Stimulated activated CD4-positive, alpha-beta T cell treated with anti-CD3 and anti-CD28 coated beads, TNF-alpha, amount 100 ng/mL, for 1 hour (primary cell): ENCODE data around the gene DMPK.

Source experiments
- DNase-seq, 3 donors: peaks; one replicate each; pipeline ENCODE4 v3.0.0-alpha.2; 2020; ENCODE audit warnings: low read depth in 3 of 3, low spot score in 1 of 3

Gene DMPK

DNA sequence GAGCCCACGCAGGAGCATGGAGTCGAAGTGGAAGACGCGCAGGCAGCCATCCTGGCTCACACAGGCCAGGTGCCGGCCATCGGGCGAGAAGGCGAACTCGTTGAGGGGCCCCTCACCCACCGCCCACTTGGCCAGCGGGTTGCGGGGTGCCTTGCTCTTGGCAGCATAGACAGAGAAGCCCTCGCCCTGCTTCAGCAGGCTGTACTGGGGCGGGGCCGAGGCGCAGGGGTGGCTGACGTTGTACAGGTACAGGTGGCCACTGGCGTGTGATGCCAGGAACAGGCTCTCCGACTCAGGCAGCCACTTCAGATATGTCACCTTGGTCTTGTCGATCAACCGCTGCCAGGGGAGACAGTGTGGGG lies 4.2 kb upstream of the DMPK start:
- DNase-seq, result no peak

GRCh38 chr19:45785781-45786532 lies 3.7 kb upstream of the DMPK start:
- DNase-seq, result no peak

GRCh38 chr19:45785097-45785496 lies 2.8 kb upstream of the DMPK start:
- no peak for DNase-seq

DNA sequence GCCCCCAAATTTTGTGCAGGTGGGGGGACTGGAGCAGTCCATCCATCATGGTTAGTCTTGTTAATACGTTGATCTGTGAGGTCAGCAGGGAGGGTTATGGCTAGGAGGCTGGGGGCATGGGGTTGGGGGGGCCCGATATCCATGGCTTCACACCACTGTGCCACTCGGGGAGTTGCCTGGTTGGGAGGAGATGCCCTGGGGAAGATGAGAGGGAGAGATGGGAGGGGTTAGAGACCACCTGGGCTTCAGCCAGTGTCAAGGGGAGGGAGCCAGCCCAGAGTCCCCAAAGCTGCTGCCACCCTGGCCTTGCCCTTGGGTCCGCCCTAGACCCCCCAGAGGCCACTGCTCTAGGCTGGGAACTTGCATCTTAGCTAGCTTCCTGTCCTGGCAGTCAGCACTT lies 1.8 kb upstream of the DMPK start:
- DNase-seq, result no peak

GRCh38 chr19:45782820-45783785 lies 813 bp upstream of the DMPK start:
- no peak for DNase-seq

DNA sequence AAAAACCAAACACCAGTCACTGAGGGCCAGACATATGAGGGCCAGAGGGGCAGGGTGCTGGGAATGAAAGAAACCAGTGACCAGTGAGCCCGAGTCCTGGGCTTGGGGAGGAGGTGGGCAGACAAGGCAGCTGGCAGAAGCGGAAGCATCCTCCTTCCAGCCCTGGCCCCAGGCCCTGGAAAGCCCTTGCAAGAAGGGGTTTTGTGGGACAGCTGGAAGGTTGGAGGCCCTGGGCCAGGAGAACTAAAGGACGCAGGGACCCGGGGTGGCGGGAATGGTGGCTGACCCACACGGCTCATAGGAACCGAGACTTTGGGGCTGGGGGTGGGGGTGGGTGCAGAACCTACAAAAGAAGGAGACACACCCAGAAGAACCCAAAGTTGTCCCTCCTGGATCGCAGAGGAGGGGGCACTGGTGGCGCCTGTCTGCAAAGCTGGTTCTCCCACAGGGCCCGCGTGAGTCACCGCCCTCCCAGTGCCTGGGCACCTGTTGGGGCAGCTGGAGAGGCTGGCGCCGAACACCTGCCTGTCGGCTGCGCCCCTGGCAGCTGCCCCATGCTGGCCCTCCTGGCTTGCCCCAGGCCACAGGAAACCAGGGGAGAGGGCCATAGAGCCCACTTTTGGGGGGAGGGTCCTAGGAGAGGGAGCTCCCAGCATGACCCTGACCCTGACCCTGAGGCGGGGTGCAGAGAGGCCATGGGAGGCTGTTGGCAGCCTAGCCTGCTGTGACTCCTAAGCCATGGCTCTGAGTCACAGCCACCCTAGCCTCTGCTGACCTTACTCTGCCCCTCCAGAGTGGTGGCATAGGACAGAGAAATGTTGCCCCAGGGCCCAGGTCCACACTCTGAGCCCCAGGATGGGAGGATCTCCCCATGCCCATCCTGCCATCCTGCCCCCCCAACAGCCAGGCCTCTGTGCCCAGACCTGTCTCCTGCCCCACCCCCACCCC lies 802 bp downstream of the DMPK start:
- no peak for DNase-seq

DNA sequence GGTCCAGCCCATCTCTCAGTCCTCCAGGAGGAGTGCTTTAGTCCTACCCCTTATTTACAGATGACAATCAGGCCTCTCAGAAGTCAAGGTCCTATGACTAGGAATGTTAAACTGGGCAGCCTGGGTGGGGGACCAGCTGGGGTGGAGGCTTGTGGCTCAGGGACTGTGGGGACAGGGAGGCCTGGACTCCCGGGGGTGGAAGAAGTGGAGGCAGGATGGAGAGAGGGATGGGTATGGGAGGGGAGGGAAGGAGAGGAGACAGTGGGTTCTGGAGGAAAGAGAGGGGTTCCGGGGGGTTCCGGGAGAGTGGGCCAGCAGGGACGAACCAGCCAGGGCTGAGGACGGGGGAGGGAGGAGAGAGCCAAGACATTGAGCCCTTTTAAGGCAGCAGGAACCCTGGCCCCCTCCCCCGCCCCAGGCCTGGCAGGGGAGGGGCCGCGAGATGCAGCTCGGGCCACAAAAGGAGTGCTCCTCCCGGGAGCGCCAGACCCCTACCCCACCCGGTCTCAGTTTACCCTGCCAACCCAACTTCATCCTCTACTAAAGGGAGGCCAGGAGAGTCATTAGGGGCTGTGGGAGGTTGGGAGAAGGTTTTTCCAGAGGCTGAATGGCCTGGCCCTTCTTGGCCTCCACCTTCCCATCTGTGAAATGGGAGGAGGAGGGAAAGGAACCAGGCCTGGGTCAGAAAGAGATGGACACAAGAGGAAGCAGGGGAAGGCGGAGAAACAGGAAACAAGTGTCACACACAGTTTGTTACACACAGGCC lies 1.7 kb downstream of the DMPK start:
- no peak for DNase-seq

- DNase-seq, result no peak
Observed at GRCh38 chr19:45780146-45780447, 2.2 kb downstream of the DMPK start.

DNA sequence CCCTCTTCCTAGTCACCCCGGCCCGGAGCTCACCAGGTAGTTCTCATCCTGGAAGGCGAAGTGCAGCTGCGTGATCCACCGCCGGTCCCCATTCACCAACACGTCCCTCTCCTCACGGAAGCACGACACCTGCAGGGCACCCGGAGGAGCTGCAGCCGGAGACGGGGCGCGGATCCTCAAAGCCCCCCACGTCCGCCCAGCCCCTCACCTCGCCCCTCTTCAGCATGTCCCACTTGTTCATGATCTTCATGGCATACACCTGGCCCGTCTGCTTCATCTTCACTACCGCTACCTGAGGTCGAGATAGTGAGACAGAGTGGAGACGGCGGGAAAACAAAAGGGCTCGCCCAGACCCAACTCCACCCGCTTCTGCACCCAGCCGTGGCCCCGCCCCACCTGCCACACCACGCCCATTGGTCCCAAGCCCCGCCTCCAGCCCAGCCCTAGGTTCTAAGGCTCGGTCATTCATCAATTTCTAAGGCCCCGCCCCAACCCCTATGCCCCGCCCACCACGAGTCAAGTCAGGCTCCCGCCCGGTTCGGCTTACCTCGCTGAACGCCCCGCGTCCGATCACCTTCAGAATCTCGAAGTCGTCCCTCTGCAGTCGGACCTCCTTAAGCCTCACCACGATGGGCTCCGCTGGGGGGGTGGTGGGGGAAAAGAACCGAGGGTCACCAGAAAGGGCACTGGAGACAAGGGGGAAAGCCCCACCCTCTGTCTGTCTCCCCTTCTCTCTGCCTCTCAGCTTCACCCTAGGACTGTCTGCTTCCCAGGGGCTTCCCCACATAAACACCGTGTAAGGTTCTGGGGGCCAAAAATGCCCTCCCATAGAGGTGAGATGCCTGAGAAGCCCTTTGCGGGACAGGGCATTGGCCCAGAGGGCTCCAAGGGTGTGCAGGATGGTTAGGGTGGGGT lies 2.8 kb downstream of the DMPK start:
- DNase-seq, result peak; percentile 38 to 91 (median 57)

DNA sequence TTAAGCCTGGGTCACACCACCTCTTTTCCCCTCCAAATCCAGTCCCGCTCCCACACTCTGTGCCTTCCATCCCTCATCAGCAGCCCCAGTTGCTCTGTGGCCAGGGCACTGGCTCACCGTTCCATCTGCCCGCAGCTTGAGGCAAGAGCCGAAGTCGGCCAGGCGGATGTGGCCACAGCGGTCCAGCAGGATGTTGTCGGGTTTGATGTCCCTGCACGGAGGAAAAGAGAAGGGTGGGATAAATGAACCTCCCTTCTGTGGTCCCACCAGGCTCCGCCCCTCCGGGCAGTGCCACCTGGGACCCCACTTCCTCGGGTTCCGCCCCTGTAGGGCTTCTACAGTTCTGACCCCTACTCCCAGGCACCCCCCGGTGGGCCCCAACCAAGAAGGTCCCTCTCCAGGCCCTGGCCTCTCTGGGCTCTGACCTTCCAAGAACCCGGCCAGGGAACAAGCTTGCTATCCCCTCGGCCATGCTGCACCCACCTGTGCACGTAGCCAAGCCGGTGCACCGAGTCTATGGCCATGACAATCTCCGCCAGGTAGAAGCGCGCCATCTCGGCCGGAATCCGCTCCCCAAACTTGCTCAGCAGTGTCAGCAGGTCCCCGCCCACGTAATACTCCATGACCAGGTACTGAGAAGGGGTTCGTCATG lies 4.2 kb downstream of the DMPK start:
- no peak for DNase-seq

GRCh38 chr19:45777395-45777961 lies 4.8 kb downstream of the DMPK start:
- no peak for DNase-seq

GRCh38 chr19:45774765-45775164 lies 7.5 kb downstream of the DMPK start:
- DNase-seq, result no peak

- DNase-seq, result no peak
Observed at GRCh38 chr19:45773384-45773783, 8.9 kb downstream of the DMPK start.

GRCh38 chr19:45772912-45773311 lies 9.4 kb downstream of the DMPK start:
- no peak for DNase-seq

DNA sequence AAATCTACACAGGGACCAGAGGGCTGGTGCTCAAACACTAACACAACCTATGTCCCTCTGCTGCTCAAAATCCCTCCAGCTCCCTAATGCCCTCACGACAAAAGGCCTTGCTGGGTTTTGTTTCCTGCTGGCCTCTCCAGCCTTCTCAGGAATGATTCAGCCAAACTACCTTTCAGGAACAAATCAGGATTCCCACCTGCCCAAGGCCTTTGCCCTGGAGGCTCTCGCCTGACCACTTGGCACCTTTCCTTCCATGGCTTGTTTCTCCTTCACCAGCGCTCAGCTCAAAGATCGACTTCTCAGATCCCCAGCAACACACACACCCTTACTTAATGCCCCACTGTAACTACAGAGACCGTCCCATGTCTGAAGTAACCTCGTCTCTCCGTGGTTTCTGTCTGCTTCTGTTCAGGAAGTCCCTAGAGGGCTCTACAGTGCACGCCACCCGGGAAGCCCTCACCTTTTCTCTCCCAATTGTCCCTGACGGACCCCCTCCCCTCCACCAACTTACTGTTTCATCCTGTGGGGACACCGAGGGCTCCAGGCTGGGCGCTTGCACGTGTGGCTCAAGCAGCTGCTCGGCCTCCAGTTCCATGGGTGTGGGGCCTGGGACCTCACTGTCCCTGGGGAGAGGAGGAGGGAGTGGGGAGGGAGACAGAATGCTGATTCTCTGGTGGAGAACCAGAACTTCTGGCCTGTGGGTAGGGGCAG lies 10.0 kb downstream of the DMPK start:
- no peak for DNase-seq

- DNase-seq, result no peak
Observed at GRCh38 chr19:45771311-45771933, 10.9 kb downstream of the DMPK start.

DNA sequence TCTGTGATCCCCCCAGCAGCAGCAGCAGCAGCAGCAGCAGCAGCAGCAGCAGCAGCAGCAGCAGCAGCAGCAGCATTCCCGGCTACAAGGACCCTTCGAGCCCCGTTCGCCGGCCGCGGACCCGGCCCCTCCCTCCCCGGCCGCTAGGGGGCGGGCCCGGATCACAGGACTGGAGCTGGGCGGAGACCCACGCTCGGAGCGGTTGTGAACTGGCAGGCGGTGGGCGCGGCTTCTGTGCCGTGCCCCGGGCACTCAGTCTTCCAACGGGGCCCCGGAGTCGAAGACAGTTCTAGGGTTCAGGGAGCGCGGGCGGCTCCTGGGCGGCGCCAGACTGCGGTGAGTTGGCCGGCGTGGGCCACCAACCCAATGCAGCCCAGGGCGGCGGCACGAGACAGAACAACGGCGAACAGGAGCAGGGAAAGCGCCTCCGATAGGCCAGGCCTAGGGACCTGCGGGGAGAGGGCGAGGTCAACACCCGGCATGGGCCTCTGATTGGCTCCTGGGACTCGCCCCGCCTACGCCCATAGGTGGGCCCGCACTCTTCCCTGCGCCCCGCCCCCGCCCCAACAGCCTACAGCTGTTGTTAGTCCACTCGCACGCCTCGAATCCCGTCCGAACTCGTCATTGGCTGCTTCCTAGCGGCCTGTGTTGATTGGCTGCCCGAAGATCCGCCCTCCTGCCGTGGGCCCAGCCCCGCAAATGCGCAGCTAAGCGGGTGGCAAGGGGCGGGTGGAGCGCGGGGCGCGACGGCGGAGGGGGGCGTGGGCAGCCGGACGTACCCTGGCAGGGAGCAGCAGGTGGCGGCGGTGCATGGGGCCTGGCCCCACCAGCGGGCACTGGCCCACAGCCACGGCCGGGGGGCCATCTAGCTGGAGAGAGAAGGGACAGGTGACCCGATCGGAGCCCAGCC lies 11.8 kb downstream of the DMPK start:
- peak; percentile 70 to 89 (median 77) for DNase-seq
